Measurements from ENCODE around the gene CETP.

DNA sequence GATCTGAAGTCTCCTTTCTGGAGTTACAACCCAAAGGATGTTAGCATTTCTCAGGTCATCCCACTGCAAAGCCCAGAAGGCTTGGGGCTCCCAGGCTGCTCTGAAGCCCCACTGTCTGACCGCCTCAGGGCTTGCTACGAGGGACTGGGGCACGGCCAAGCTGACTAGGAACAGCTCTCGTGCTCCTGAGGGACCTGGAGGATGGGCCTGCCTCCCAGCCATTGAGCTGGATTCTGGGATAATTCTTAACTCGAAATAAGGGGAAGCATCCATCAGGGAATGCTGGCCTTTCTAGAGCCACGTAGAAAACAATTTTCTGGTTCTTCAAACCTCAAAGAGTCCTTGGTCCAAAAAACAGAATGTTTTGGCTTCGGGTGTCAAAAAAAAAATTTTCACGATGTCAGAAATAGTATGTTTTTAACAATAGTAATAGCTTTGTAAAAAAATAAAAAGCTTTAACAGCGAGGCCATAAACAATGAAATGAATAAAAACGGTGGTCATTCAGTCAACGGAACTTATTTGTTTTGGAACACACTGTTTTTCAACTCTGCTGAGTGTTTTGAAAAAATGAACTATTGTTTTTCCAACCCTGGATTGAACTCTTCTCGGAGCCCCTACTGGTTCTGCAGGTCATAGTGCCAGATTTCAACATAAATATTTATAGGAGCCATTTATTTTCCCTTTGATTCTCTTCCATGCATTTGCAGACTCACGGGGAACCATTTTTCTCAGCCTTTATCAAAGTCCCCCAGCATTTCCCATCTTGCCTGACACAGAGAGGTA lies 46.2 kb upstream of the CETP start:
- TF ChIP-seq, protein P1, sequence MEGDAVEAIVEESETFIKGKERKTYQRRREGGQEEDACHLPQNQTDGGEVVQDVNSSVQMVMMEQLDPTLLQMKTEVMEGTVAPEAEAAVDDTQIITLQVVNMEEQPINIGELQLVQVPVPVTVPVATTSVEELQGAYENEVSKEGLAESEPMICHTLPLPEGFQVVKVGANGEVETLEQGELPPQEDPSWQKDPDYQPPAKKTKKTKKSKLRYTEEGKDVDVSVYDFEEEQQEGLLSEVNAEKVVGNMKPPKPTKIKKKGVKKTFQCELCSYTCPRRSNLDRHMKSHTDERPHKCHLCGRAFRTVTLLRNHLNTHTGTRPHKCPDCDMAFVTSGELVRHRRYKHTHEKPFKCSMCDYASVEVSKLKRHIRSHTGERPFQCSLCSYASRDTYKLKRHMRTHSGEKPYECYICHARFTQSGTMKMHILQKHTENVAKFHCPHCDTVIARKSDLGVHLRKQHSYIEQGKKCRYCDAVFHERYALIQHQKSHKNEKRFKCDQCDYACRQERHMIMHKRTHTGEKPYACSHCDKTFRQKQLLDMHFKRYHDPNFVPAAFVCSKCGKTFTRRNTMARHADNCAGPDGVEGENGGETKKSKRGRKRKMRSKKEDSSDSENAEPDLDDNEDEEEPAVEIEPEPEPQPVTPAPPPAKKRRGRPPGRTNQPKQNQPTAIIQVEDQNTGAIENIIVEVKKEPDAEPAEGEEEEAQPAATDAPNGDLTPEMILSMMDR (IDR thresholded peaks at IDR 0.05 in 4 of 5, conservative IDR thresholded peaks at IDR 0.05 in 1 of 5) = no peak
- no peak for TF ChIP-seq POLR2A (IDR thresholded peaks at IDR 0.05)
